ENCODE data around the gene YWHAG.
"Not testable (repeated sequence)": the region's sequence is repeated elsewhere in the genome, so short reads cannot be mapped to it uniquely, and the experiment has no call there.

- TF ChIP-seq CTCF (conservative IDR thresholded peaks at IDR 0.05; ENCODE audit: low read length); EZH2phosphoT487 (IDR thresholded peaks at IDR 0.05; ENCODE audit: borderline replicate concordance, low read depth, low read length): not testable (repeated sequence)
These were observed 47.0 kb downstream of the YWHAG start for GRCh38 chr7:76311838-76312237.
